SIG-M5 treated with dmso at 0.1 percent for 504 hours (cell line): Measurements from ENCODE around the gene DGKA.
A peak's percentile ranks its signal among the peaks of the same experiment; 100 is the strongest.
"Not testable (repeated sequence)": the region's sequence is repeated elsewhere in the genome, so short reads cannot be mapped to it uniquely, and the experiment has no call there.

Experiments used
- DNase-seq: peaks from one replicate; lab custom pipeline; 2025; ENCODE audit not compliant: unreplicated experiment; lab: John Stamatoyannopoulos, UW

The DGKA gene

DNA sequence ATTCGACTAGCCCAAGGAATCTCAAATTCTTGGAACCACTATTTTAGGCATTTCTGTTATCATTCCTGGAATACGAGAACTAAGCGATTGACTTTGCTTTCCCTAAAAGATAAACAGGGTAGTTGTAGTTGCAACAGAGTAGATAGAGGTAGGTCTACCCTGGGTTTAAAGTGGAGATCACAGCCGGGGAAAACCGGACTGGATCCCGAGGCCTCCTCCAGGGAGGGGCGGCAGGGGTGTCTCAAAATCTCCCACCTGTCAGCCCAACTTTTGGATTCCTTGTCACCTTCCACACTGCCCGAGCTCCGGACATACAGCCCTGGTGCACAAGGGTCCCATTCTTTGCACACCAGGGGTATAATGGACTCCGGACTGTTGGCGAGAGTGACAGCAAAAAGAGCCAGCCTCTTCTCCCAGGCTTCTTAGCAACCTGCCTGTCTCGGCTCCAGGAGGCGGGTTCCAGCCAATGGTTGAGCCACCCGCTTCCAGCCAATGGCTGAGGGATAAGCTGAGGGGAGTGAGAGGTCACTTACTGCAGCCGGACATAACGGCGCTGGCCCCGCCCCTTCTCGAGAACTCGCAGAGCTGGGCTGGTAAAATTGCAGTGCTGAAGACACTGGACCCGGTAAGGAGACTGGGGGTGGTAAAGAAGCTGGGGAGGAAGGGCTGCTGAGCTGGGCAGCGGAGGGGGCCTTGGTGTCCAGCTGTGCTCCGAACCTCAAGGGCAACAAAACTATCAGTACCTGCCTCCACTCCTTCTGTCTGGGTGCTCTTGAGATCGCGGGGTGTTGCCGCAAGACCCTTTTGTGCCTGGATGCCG lies 66.0 kb downstream of the DGKA start, which contains the start of gene SUOX:
TSS of gene SUOX (plus strand) at position 562 of the 820 bp plus-strand sequence. CDS start 4,946 bp downstream, outside the sequence.
- DNase-seq: peak; percentile 69

DNA sequence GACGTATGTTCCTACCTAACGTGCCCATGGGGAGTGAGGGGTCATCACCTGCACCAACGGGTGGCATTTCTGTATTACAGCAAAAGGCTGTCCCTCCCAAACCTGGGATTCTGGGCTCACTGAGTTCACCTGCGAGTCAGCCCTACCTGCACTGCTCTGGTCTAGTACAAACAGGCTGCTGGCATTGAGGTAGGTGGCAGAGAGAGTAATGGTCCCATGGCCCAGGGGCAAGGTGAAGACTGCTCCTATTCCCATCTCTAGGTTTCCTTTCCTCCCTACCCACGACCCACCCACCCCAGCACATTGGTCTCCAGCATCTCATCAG lies 66.5 kb downstream of the DGKA start:
- no peak for DNase-seq

DNA sequence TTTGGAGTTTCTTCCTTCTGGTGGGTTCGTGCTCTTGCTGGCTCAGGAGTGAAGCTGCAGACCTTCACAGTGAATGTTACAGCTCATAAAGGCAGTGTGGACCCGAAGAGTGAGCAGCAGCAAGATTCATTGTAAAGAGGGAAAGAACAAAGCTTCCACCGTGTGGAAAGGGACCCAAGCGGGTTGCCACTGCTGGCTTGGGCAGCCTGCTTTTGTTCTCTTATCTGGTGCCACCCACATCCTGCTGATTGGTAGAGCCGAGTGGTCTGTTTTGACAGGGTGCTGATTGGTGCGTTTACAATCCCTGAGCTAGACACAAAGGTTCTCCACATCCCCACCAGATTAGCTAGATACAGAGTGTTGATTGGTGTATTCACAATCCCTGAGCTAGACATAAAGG lies 68.6 kb downstream of the DGKA start:
- not testable (repeated sequence) for DNase-seq

DNA sequence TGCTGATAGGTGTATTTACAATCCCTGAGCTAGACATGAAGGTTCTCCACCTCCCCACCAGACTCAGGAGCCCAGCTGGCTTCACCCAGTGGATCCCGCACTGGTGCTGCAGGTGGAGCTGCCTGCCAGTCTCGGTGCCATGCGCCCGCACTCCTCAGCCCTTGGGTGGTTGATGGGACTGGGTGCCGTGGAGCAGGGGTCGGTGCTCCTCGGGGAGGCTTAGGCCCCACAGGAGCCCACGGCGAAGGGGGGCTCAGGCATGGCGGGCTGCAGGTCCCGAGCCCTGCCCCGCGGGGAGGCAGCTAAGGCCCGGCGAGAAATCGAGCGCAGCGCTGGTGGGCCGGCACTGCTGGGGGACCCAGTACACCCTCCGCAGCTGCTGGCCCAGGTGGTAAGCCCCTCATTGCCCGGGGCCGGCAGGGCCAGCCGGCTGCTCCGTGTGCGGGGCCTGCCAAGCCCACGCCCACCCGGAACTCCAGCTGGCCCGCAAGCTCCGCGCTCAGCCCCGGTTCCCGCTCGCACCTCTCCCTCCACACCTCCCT lies 69.1 kb downstream of the DGKA start:
- not testable (repeated sequence) for DNase-seq

DNA sequence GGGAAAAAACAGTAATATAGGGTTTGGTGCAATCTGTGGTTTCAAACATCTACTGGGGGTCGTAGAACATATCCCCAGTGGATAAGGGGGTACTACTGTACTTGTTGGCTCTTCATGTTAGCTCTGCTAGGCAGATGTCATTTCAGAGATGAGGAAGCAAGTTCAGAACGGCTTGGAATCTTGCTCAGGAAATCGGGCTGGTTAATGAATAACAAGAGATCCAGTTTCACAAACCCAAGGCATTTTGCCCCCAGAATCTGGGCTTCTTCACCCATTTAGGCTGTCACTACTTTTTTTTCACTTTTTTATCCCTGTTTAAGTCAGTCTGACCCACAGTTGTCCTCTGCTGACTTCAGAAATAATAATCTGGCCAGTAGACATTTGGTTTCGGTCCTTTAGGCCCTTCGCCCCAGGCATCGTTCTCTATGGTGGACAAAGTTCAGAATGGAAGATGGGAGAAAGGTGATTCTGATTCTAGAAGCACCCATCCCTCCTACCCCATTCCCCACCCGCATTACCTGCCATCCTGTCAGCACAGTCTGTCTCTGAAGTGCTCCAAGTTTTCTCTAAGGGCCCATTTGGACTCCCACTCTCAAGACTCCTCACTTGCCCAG lies 70.6 kb downstream of the DGKA start:
- no peak for DNase-seq

DNA sequence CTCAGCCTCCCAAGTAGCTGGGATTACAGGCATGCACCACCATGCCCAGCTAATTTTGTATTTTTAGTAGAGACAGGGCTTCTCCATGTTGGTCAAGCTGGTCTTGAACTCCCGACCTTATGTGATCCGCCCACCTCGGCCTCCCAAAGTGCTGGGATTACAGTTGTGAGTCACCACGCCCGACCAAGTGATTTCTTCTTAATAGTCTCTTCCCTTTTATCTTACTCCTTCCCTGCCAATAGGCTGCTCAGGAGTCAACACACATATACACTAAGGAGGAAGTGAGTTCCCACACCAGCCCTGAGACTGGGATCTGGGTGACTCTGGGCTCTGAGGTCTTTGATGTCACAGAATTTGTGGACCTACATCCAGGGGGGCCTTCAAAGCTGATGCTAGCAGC lies 72.4 kb downstream of the DGKA start:
- peak; percentile 51 for DNase-seq
